ENCODE results near the gene PRKCB. TPM values are rescaled to one million over a fixed set of nuclear protein-coding genes. Genes with fewer than 3 reads are reported as not detected.
"Not testable (repeated sequence)": the region's sequence is repeated elsewhere in the genome, so short reads cannot be mapped to it uniquely, and the experiment has no call there.

The PRKCB gene
- total RNA-seq, 1 donor from 2014 or later = not detected

DNA sequence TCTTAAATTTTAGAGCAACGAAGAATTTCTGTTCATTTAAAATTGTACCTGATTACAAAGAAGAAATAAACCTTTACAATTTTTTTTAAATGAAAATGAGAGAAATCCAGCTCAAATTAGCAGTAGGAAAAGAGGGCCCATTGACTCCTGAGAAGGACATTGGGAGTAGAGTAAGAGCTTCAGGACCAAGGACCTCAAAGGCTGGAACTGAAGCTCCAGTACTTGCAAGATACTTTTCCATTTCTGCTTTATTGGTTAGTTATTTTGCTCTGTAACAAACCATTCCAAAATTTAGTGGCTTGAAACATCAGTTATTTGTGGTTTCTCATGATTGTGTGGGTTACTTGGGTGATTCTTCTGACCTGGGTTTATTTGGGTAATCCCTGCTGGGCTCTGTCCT is 165.9 kb downstream of the PRKCB start:
- DNase-seq (ENCODE audit: low read depth in 2 of 2) = no peak

DNA sequence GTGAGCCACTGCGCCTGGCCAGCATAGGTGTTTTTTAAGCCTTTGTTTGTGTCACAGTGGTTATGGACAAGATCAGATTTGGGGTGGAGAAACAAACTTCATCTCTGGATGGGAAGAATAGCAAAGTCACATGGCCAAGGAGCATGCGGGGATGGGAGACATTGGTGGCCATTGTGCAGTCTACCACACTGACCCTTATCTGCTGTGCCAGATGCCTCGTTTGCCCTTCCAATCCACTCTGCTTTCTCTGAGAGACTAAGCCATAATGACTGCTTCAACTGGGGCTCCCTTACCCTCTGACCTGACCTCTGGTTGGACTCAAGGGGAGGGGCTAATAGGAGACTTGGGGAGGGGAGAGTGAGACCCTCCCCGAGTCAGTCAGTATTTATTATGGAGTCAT is 166.8 kb downstream of the PRKCB start:
- DNase-seq (ENCODE audit: low read depth in 2 of 2) = no peak

DNA sequence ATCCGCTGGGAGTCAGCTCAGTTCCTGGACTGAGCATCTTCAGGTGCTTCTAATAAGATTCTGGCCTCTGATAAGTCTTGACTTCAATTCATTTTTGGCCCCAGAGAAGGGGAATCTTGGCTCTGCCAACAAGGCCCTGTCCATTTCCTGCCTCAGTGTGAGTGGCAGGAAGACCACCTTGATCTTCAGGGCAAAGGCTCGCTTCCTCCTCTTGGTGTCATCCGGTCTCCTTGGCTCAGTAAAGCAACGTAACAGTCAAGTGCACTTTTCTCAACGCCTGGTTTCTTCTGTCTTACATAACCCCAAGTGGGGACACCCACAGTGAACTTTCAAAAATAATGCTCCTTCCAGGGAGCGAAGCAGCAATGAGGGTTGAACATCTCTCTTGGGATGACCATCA is 169.8 kb downstream of the PRKCB start:
- DNase-seq (ENCODE audit: low read depth in 2 of 2) = no peak

DNA sequence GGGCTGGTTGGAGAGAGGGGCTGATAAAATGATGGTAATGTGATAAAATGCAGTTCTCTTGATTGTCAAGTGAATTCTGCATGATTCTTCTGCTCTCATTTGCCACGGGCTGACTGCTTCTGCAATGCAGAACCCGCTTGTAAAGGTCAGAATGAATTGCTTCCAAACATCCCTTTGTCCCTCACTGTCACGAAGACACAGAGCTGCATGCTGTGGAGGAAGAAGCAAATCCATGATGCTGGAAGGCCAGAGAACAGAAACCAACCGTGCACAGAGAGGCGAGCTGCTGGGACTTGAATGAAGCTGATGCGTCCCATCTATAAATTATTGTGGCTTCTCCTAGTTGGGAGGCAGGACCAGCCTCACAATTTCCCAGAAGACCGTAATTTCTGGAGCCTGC is 171.6 kb downstream of the PRKCB start:
- DNase-seq (ENCODE audit: low read depth in 2 of 2) = no peak

DNA sequence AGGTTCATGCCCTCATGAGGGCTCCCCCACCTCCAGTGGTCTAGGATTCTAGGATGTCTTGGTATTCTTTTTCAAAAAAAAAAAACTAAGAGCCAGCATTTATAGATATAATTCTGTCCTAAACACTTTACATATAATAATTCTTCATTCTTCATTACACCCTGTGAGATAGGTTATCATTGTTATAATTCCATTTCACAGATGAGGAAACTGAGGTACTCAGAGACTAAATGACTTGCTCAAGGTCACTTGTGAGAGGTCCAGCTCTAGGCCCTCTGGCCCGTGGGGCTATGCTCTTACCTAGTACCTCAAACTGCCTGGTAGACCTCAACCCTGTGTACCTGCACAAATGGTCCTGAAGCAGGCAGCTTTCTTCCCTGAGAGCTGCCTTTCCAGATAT is 172.2 kb downstream of the PRKCB start:
- DNase-seq (ENCODE audit: low read depth in 2 of 2) = no peak

DNA sequence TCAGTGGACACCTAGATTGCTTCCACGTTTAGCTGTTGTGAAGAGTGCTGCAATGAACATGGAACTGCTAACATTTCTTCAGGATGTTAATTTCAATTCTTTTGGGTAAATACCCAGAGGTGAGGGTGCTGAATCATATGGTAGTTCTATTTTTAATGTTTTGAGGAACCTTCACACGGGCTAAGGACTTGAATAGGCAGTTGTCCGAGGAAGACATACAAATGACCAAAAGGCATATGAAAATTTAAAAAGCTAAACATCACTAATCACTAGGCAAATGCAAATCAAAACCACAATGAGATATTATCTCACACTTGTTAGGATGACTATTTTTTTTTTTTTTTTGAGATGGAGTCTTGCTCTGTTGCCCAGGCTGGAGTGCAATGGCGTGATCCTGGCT is 173.3 kb downstream of the PRKCB start:
- no peak for DNase-seq (ENCODE audit: low read depth in 2 of 2)

DNA sequence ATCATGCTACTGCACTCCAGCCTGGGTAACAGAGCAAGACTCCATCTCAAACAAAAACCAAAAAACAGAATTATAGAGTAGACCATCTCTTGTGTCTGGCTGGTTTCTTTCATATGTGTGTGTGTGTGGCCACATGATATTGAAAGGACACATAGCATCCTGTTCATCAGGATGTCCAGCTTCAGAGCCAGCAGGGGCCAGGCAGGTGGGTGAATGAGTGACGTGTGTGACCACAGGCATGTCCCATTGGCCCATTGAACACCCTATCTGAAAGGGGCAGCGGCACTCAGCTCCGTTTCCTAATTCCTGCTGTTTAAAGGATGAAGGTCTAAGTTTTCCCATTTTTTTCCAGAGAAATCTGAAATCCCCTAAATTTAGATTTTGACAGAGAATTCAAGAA is 174.2 kb downstream of the PRKCB start:
- no peak for DNase-seq (ENCODE audit: low read depth in 2 of 2)

DNA sequence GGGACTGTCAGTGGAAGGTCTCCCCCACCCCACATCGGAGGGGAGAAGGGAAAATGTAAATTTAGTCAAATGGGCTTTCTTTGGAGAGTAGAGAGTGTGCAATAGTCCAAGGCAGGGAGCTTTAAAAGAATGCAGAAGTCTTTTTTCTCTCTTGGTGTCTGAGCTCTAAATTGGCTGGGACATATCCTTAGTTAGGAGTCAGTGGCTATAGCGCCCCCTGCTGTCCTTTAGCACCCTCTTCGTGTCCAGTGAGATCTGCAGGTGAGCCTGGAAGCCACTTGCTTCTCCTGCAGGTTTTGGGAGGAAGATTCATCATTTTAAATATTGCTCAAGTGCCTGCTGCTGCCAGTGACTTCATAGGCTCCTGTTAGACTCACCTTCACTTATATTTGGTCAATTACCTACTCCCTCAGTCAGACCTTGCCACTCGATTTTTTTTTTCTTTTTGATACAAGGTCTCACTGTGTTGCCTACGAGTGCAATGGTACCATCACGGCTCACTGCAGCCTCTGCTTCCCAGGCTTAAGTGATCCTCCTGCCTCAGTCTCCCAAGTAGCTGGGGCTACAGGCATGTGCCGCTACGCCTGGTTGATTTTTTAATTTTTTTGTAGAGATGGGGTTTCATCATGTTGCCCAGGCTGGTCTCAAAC is 174.8 kb downstream of the PRKCB start:
- DNase-seq (ENCODE audit: low read depth in 2 of 2) = peak; percentile 58 to 75

DNA sequence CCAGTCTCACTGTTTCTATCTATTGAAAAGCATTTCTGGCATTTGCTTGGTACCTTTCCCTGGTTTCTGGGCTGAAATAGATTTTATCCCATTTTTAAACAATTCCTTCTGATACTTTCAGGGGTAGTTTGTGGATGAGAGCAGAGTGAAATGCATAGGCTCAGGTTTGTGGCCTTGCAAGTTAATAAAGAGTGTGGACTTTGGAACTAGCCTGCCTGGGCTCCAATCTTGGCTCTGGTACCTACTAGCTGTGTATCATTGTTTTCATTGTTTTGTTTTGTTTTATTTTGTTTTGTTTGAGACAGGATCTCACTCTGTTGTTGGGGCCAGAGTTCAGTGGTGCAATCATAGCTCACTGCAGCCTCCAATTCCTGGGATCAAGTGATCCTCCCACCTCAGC is 175.5 kb downstream of the PRKCB start:
- no peak for DNase-seq (ENCODE audit: low read depth in 2 of 2)

DNA sequence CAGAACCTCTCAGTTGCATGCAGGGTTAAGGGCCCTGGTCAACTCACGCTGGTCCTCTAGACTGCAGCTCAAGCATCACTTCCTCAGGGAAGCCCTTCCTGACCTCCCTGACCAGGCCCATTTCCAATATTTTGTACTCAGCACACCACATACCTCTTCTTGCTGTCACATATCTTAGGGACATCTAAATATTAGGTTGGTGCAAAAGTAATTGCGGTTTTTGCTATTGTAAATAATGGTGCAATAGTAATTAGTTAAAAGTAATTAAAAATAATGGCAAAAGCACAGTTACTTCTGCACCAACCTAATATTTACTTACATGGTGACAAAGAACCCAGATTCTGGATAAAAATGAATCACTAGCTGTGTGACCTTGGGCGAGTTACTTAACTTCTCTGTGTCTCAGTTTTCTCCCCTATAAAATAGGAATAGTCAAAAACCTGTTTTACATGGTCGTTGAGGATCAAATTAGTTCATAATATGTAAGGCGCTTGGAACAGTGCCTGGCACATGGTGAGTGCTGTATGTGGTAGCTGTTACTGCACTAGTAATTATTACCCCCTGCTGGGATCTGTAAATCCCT is 177.4 kb downstream of the PRKCB start:
- DNase-seq (ENCODE audit: low read depth in 2 of 2) = no peak

DNA sequence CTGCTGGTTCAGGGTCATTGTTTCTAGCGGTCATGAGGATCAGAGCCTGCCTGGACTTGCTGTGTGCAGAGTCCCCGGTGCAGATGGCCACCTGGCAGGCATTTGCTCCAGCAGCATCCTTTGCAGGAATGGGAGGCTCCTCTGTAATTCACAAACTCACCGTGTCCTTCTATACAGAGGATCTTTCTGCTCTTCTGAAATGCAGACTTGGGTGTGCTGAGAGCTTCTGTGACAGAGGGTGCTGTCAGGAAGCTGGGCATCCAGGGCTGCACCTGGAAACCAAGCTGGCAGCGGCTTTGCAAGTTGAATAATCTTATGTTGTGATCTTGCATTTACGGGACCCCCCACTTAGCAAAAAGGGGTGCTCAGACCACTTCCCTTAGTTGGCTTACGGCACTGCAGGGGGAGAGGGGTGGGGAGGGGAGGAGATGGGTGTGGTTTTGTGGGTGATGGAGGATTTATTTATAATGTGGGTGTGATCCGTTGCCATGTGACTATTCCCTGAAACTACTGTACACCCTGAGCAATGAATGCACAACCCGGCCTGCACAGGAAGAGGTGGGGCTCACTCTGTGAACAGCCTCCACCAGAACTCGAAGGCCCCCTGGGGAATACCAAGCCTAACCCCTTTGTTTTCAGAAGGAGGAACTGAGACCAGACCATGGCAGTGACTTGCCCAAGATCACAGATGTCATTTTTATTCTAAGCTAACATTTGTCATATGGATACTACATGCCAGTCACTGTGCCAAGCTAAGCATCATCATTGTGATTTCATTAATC is 178.3 kb downstream of the PRKCB start:
- DNase-seq (ENCODE audit: low read depth in 2 of 2) = no peak

DNA sequence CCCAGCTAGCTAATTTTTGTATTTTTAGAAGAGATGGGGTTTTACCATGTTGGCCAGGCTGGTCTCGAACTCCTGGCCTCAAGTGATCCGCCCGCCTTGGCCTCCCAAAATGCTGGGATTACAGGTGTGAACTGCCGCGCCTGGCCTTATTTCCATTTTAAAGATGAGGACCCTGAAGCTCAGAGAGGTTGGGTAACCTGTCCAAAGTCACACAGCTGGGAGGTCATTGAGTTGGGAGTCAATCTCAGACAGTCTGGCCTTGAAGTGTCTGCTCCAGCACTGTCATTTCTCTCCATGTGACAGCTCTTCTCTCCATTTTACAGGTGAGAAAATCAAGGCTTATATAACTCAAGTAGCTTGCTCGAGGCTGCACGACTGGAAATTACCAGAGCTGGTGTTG is 179.2 kb downstream of the PRKCB start:
- DNase-seq (ENCODE audit: low read depth in 2 of 2) = not testable (repeated sequence)

DNA sequence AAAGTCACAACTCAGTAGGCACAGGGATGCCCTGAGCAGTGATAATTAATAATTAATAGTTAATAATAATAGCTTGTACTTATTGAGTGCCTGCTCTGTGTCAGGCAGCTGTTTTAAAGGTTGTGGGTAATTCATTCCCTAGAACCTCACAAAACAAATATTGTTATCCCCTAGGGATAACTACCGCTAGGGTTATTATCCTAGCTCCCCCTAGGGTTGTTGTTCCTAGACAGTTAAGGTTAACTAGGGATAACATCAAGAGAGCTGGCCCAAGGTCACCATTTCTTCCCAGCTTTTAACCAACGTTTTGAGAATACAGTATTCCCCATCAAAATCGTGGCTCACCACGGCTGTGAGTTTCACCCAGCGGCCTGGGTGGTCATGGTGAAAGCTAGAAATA is 180.1 kb downstream of the PRKCB start:
- DNase-seq (ENCODE audit: low read depth in 2 of 2) = no peak

DNA sequence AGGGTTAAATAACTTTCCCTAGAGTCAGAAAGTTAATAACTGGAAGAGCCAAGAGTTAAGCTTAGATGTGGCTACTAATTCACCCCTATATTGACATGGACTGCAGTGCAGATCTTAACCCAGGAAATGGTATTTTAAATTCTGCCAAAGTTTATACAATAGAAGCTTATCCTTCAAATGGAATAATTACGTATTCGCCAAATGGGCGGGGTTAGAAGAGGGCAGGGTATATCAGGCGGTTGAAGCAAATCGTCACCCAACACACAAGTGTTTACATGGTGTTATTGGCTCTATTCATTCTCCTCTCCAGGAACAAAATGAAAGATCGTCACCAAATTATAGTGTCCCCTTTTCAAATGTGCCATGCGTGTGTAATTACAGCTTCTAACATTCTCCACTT is 182.7 kb downstream of the PRKCB start:
- DNase-seq (ENCODE audit: low read depth in 2 of 2) = no peak

DNA sequence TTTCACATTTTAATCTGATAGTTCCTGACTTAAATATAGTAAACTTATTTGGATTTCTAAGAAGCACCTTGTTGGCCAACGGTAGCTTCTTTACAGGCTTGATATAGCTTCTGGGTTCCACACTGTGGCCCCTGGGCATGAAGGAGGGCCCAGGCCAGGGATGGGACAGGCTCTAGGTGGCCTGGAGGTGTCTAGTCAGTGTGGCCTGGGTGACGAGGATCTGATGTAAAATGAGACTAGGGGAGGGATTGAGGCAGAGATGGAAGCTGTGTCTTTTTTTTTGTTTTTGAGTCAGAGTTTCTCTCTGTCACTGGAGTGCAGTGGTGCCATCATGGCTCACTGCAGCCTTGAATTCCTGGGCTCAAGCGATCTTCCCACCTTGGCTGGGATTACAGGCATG is 187.0 kb downstream of the PRKCB start:
- DNase-seq (ENCODE audit: low read depth in 2 of 2) = no peak

DNA sequence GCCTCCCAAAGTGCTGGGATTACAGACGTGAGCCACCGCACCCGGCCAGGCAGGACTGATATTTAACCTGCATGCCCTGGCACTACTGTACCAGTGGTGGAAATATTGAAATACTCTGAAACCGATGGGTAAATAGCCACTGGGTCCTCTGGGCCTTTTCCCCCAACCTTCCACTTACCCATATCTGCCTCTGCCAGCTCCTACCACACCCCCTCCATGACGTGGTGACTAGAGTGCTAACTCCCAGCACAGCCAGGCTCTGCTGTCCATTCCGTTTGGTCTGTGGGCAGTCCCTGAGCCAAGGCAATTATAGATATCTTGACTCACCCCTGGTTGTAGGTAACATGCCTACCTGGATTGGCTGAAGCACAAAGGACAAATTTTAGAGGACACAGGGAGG is 187.8 kb downstream of the PRKCB start:
- DNase-seq (ENCODE audit: low read depth in 2 of 2) = no peak

DNA sequence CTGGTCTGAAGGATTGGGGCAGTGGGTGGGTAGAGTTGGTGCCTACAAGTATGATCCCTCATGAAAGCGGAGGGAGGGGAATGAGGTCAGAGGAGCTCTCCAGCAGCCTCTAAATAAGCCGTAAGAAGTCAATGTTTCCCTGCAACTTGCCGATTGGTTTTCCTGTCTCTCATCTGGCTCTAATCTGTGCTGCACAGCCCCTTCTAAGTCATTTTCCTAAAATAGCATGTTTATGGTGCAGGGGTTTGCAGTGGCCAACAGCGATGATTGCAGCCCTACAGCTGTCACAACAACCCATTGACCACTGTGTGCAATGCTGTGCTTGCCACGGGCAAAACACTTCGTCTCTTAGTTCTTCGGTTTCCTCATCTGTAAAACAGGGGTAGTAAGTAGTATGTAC is 189.2 kb downstream of the PRKCB start:
- DNase-seq (ENCODE audit: low read depth in 2 of 2) = no peak

DNA sequence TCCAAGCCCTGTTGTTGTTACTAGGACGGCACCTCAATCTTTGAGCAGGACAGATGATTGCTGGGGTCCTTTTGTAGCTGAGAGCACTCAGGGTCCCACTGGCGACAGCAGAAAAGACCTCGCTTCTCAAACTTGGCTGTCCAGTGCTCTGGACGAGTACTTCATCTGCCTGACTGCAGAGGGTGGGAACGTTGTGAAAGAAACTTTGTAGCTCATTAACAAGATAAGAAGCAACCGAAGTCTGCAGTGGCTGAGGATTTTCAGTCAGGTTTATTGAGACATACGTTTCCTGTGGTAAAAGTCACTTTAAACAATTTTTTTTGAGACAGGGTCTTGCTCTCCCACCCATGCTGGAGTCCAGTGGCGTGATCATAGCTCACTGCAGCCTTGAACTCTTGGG is 191.7 kb downstream of the PRKCB start:
- no peak for DNase-seq (ENCODE audit: low read depth in 2 of 2)

DNA sequence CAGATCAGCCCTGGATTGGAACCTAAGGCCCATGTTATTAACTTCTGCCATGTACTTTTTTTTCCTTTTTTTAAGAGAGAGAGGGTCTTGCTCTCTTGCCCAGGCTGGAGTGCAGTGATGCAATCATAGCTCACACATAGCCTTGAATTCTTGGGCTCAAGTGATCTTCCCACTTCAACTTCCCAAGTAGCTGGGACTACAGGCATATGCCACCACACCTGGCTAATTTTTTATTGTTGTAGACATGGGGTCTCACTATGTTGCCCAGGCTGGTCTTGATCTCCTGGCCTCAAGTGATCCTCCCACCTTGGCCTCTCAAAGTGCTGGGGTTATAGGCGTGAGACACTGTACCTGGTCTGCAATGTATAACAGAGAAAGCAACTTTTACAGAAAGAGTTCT is 194.1 kb downstream of the PRKCB start:
- DNase-seq (ENCODE audit: low read depth in 2 of 2) = not testable (repeated sequence)

DNA sequence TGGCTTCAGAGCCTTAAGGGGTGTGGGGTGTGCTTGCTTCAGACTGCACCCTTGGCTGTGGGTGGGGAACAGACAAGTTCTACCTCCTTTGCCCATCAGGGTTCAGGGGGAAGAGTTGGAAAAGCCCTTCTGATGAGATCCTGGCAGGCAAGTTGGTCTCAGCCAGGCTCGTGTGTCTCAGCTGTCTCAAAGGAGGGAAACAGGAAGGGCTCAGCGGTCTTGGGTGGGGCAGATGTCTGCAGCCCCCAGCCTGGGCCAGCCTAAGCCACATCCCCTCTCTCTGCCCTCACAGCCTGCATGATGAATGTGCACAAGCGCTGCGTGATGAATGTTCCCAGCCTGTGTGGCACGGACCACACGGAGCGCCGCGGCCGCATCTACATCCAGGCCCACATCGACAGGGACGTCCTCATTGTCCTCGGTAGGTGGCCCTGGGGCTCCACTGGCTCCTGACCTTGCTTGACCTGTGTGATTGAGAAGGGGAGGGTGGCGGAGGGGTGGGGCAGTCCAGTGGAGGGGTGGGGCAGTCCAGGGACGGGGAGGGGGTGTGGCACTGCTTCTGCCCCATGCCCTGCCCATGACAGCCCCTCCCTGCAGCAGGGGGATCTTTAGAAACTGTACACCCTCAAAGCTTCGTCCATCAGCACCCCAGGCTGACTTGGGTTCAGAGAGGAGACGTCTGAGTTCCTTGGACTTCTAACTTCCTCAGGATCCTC is 199.5 kb downstream of the PRKCB start:
- no peak for DNase-seq (ENCODE audit: low read depth in 2 of 2)

DNA sequence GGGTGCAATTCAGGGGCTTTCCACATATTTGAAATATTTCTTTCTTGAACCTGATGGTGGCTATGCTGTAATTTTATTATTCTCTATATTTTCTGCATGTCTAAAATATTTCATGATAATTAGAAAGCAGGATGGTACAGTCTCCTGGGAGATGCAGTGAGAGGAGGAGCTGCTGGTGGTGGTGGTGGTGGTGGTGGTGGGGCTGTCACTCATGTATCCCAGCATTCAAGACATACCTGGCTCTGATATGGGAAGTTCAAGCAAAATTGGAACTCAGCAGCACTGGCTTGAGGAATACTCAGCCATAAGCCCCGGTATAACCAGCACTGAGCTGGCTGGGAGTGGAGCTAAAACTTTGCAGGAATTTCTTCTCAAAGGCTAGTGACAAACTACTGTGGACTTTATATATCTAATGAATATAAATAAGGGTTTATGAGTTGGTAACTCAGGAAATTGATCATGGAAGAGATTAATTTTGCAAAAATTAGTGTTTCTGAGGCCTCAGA is 200.3 kb downstream of the PRKCB start:
- DNase-seq (ENCODE audit: low read depth in 2 of 2) = no peak

DNA sequence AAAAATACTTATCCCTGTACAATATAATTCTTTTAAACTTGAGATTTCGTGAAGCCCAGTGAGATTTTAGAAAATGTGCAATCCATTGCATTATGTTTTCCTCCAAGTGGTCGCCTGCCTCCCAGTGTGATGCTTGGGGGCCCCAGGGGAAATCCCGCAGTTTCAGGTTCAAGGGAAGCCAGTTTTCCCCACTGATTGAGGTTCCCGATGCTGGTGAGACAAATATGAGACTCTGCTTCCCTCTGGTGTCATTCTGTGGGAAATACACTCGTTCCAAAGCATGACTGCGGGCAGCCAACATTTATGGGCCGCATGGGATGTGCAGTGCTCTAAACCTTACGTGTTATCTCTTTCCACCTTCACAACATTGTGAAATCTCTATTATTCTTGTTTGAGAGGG is 200.8 kb downstream of the PRKCB start:
- peak; percentile 24 to 44 for DNase-seq (ENCODE audit: low read depth in 2 of 2)

Measured in dermis microvascular lymphatic vessel endothelial cell (primary cell).